HEK293T (cell line): ENCODE measurements around the gene PPP2R5A.

Experiments used
- ARNT ChIP-seq: fragments of 450-650 bp; IDR thresholded peaks from 2 replicates; pipeline ENCODE4 v1.6.1; 2017; ENCODE audit warnings: mild to moderate bottlenecking
- BHLHE40 ChIP-seq: fragments of 450-650 bp; IDR thresholded peaks from 2 replicates; pipeline ENCODE4 v1.6.1; 2016; ENCODE audit warnings: mild to moderate bottlenecking, moderate library complexity, borderline replicate concordance
- CTBP1 ChIP-seq: fragments of 450-650 bp; IDR thresholded peaks from 2 replicates; pipeline ENCODE4 v1.6.1; 2016; ENCODE audit warnings: borderline replicate concordance
- ELF4 ChIP-seq: fragments of 450-650 bp; IDR thresholded peaks from 2 replicates; pipeline ENCODE4 v1.6.1; 2017; ENCODE audit warnings: antibody characterized with exemption
- FOXK2 ChIP-seq: fragments of 450-650 bp; IDR thresholded peaks from 2 replicates; pipeline ENCODE4 v1.6.1; 2016; ENCODE audit warnings: mild to moderate bottlenecking
- FOXM1 ChIP-seq: fragments of 450-650 bp; IDR thresholded peaks from 2 replicates; pipeline ENCODE4 v1.6.1; 2017; ENCODE audit warnings: mild to moderate bottlenecking, borderline replicate concordance
- HDGF ChIP-seq: fragments of 450-650 bp; IDR thresholded peaks from 2 replicates; pipeline ENCODE4 v1.6.1; 2017; ENCODE audit warnings: antibody characterized with exemption, borderline replicate concordance
- LEF1 ChIP-seq: fragments of 450-650 bp; IDR thresholded peaks from 2 replicates; pipeline ENCODE4 v1.6.1; 2017; ENCODE audit warnings: mild to moderate bottlenecking, borderline replicate concordance
- NFRKB ChIP-seq: fragments of 450-650 bp; IDR thresholded peaks from 2 replicates; pipeline ENCODE4 v1.6.1; 2016; ENCODE audit warnings: mild to moderate bottlenecking, moderate library complexity
- TARDBP ChIP-seq: fragments of 450-650 bp; IDR thresholded peaks from 2 replicates; pipeline ENCODE4 v1.6.1; 2016
- TF ChIP-seq, protein P1 (sequence below): fragments of 450-650 bp; IDR thresholded peaks from 2 replicates; pipeline ENCODE4 v1.6.1; 2016

DNA sequence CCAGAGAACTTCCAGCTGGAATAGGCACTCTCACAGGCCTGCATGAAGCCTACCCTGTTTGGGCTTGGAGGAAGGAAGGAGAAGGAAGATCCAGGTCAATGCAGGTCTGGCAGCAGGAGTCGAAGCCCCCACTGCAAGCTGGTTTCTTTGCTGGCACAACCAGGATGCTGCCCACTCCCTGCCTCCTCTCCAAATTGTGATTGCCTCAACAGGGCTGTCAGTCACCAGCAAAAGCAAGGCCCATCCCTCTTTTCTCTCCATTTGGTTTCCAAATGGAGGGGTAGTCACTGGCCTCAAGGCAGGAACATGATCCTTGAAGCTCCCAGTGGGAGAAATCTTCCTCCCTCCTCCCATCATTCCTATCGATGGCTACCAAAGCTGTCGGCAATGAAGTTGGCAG is 92.4 kb downstream of the PPP2R5A start:
- no peak for TF ChIP-seq HDGF
- TF ChIP-seq BHLHE40, result no peak
- no peak for TF ChIP-seq FOXK2
- TF ChIP-seq LEF1, result no peak
- no peak for TF ChIP-seq NFRKB
- TF ChIP-seq, protein P1, sequence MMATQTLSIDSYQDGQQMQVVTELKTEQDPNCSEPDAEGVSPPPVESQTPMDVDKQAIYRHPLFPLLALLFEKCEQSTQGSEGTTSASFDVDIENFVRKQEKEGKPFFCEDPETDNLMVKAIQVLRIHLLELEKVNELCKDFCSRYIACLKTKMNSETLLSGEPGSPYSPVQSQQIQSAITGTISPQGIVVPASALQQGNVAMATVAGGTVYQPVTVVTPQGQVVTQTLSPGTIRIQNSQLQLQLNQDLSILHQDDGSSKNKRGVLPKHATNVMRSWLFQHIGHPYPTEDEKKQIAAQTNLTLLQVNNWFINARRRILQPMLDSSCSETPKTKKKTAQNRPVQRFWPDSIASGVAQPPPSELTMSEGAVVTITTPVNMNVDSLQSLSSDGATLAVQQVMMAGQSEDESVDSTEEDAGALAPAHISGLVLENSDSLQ, result no peak
- TF ChIP-seq FOXM1, result no peak
- TF ChIP-seq CTBP1, result no peak
- TF ChIP-seq ARNT, result no peak
- TF ChIP-seq TARDBP, result no peak
- TF ChIP-seq ELF4, result no peak
